PC-9 (cell line): ENCODE measurements around the gene FCER2. TPM values are rescaled to one million over a fixed set of nuclear protein-coding genes. Genes with fewer than 3 reads are reported as not detected.

Source experiments
- BruUV-seq: library from RNA; stranded (reverse); fragments of 400-500 nt; replicated peaks from 2 replicates; lab custom pipeline; 2021; lab: Mats Ljungman, UMichigan
- CTCF ChIA-PET: fragments of 300-600 bp; sonication (Branson Sonifier 250); formaldehyde crosslinking; loops from one replicate; lab custom pipeline; 2022; ENCODE audit warnings: antibody characterized with exemption; lab: Charles Lee
- POLR2A ChIA-PET: fragments of 300-600 bp; sonication (Branson Sonifier 250); formaldehyde crosslinking; loops from one replicate; lab custom pipeline; 2022; ENCODE audit warnings: antibody characterized with exemption; ENCODE audit not compliant: unreplicated experiment; lab: Charles Lee
- DNase-seq, 2 experiments: peaks; one replicate each; pipeline versions ENCODE4 v3.0.0 to v3.0.0-alpha.2; 2015 to 2022; ENCODE audit warnings: mixed read lengths in 1 of 2
- H2AFZ ChIP-seq: fragments of 200-600 bp; sonication (generic); 2 replicates; pipeline ENCODE4 v1.8.1; 2017; ENCODE audit warnings: antibody characterized with exemption
- H3F3A ChIP-seq: fragments of 200-600 bp; sonication (generic); 2 replicates; pipeline ENCODE4 v1.8.1; 2017; ENCODE audit warnings: antibody characterized with exemption, mild to moderate bottlenecking, low read depth; ENCODE audit not compliant: insufficient read depth
- H3K27ac ChIP-seq: fragments of 200-600 bp; sonication (generic); 2 replicates; pipeline ENCODE4 v1.6.1; 2016; ENCODE audit warnings: mixed run types
- H3K27me3 ChIP-seq: fragments of 200-600 bp; sonication (generic); 2 replicates; pipeline ENCODE4 v1.6.1; 2016; ENCODE audit warnings: low read depth, mixed run types; ENCODE audit not compliant: insufficient read depth
- H3K36me3 ChIP-seq: fragments of 200-600 bp; sonication (generic); 2 replicates; pipeline ENCODE4 v1.6.1; 2016; ENCODE audit warnings: low read depth, mixed run types
- H3K4me1 ChIP-seq: fragments of 200-600 bp; sonication (generic); replicated peaks from 2 replicates; pipeline ENCODE4 v1.6.1; 2016; ENCODE audit warnings: mixed run types; ENCODE audit not compliant: insufficient read depth
- H3K4me2 ChIP-seq: fragments of 200-600 bp; sonication (generic); 2 replicates; pipeline ENCODE4 v1.6.1; 2017; ENCODE audit warnings: mixed run types
- H3K4me3 ChIP-seq: fragments of 200-600 bp; sonication (generic); 2 replicates; pipeline ENCODE4 v1.6.1; 2016; ENCODE audit warnings: mixed run types
- H3K79me2 ChIP-seq: fragments of 200-600 bp; sonication (generic); 2 replicates; pipeline ENCODE4 v1.6.1; 2017; ENCODE audit warnings: low read depth, mixed run types
- H3K9me2 ChIP-seq: fragments of 200-600 bp; sonication (generic); 2 replicates; pipeline ENCODE4 v1.8.1; 2017; ENCODE audit warnings: mild to moderate bottlenecking; ENCODE audit not compliant: insufficient read depth
- H3K9me3 ChIP-seq: fragments of 200-600 bp; sonication (generic); 2 replicates; pipeline ENCODE4 v1.8.1; 2016; ENCODE audit warnings: low read depth; ENCODE audit not compliant: insufficient read depth
- H4K20me1 ChIP-seq: fragments of 200-600 bp; sonication (generic); 2 replicates; pipeline ENCODE4 v1.8.1; 2017; ENCODE audit not compliant: insufficient read depth
- CTCF ChIP-seq: fragments of 200-600 bp; sonication (generic); conservative IDR thresholded peaks from 2 replicates; pipeline ENCODE4 v1.6.1; 2017; ENCODE audit warnings: mixed run types, antibody characterized with exemption, mild to moderate bottlenecking, moderate library complexity
- EZH2 ChIP-seq: fragments of 200-600 bp; sonication (generic); IDR thresholded peaks from 2 replicates; pipeline ENCODE4 v1.8.0; 2017; ENCODE audit warnings: antibody characterized with exemption, low read depth
- intact Hi-C: fragments of 100-400 bp; cut with micrococcal nuclease; formaldehyde crosslinking; loops from one replicate; pipeline ENCODE4 v1.10.0; 2022; ENCODE audit not compliant: unreplicated experiment
- total RNA-seq: library from RNA; stranded (reverse); gene quantifications from 2 replicates; pipeline ENCODE4 v1.2.3, GENCODE V29; 2021

FCER2 gene
- total RNA-seq, 1 experiment from 2014 or later: not detected

GRCh38 chr19:7729211-7729610 lies 27.3 kb upstream of the FCER2 start:
- Histone ChIP-seq H3F3A (no peaks in the 10 kb centered on the region), H3K36me3 (no peaks in the 10 kb centered on the region), H3K9me2 (no peaks in the 10 kb centered on the region), H3K4me2 (peak overlapping the region; percentile 31; the same call in 1 of the 2 replicates), H3K27ac (no peak overlapping the region), H3K9me3 (no peaks in the 10 kb centered on the region), H4K20me1 (no peaks in the 10 kb centered on the region), H3K4me1 (peaks cover 4% of the 10 kb centered on the region; the same call in 1 of the 2 replicates), H3K79me2 (no peaks in the 10 kb centered on the region), H2AFZ (no peak overlapping the region), H3K27me3 (peaks cover 60% of the 10 kb centered on the region), H3K4me3 (no peak overlapping the region)
- ChIA-PET POLR2A (no interaction called here), CTCF (no interaction called here)
- no peak for TF ChIP-seq EZH2
- no peak for TF ChIP-seq CTCF
- BruUV-seq: no TSS peak
- no peak for DNase-seq
- intact Hi-C loops: no loop called here

- H3K4me3 ChIP-seq: no peak overlapping the region
- H3K9me2 ChIP-seq: no peaks in the 10 kb centered on the region
- no peak for TF ChIP-seq CTCF
- TF ChIP-seq EZH2: no peak
- no peaks in the 10 kb centered on the region for H3K4me1 ChIP-seq
- H3K27ac ChIP-seq: no peak overlapping the region
- POLR2A ChIA-PET: no interaction called here
- intact Hi-C loops: no loop called here
- H3K27me3 ChIP-seq: peaks cover 52% of the 10 kb centered on the region
- no peaks in the 10 kb centered on the region for H3K9me3 ChIP-seq
- H4K20me1 ChIP-seq: no peaks in the 10 kb centered on the region
- no peak overlapping the region for H3K4me2 ChIP-seq
- no TSS peak for BruUV-seq
- CTCF ChIA-PET: no interaction called here
- no peak for DNase-seq
- H3K79me2 ChIP-seq: no peaks in the 10 kb centered on the region
- no peak overlapping the region for H2AFZ ChIP-seq
- no peaks in the 10 kb centered on the region for H3K36me3 ChIP-seq
- H3F3A ChIP-seq: no peaks in the 10 kb centered on the region
These were observed 23.9 kb upstream of the FCER2 start for GRCh38 chr19:7725791-7726190.

- H3K4me1 ChIP-seq: no peaks in the 10 kb centered on the region
- H3K9me3 ChIP-seq: no peaks in the 10 kb centered on the region
- ChIA-PET CTCF (no interaction called here), POLR2A (no interaction called here)
- no peak overlapping the region for H2AFZ ChIP-seq
- DNase-seq: no peak
- no TSS peak for BruUV-seq
- H3K4me3 ChIP-seq: no peak overlapping the region
- H3K9me2 ChIP-seq: no peaks in the 10 kb centered on the region
- no peaks in the 10 kb centered on the region for H4K20me1 ChIP-seq
- no peaks in the 10 kb centered on the region for H3F3A ChIP-seq
- no peak for TF ChIP-seq CTCF
- TF ChIP-seq EZH2: no peak
- no peak overlapping the region for H3K4me2 ChIP-seq
- H3K79me2 ChIP-seq: no peaks in the 10 kb centered on the region
- intact Hi-C loops: no loop called here
- no peaks in the 10 kb centered on the region for H3K36me3 ChIP-seq
- H3K27ac ChIP-seq: no peak overlapping the region
- peaks cover 19% of the 10 kb centered on the region for H3K27me3 ChIP-seq
These were observed 20.3 kb upstream of the FCER2 start for GRCh38 chr19:7722231-7722651.
